ENCODE results near the gene ZNF575.
A peak's percentile ranks its signal among the peaks of the same experiment; 100 is the strongest.

ZNF575 gene, protein sequence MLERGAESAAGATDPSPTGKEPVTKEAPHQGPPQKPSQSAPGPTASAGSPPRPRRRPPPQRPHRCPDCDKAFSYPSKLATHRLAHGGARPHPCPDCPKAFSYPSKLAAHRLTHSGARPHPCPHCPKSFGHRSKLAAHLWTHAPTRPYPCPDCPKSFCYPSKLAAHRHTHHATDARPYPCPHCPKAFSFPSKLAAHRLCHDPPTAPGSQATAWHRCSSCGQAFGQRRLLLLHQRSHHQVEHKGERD

GRCh38 chr19:43532962-43533545, at the start of gene ZNF575:
TSS of gene ZNF575 (plus strand) at chr19:43533188. CDS start at chr19:43534423, 1,235 bp downstream.
- TF ChIP-seq, protein P1, sequence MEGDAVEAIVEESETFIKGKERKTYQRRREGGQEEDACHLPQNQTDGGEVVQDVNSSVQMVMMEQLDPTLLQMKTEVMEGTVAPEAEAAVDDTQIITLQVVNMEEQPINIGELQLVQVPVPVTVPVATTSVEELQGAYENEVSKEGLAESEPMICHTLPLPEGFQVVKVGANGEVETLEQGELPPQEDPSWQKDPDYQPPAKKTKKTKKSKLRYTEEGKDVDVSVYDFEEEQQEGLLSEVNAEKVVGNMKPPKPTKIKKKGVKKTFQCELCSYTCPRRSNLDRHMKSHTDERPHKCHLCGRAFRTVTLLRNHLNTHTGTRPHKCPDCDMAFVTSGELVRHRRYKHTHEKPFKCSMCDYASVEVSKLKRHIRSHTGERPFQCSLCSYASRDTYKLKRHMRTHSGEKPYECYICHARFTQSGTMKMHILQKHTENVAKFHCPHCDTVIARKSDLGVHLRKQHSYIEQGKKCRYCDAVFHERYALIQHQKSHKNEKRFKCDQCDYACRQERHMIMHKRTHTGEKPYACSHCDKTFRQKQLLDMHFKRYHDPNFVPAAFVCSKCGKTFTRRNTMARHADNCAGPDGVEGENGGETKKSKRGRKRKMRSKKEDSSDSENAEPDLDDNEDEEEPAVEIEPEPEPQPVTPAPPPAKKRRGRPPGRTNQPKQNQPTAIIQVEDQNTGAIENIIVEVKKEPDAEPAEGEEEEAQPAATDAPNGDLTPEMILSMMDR (IDR thresholded peaks at IDR 0.05; ENCODE audit: low read depth, low read length) = no peak
- DNase-seq = peak; percentile 97
- Histone ChIP-seq H3K4me3 (ENCODE audit: low read depth, low read length) (peak within 1 kb of the TSS; percentile 77), H3K27ac (peak within 1 kb of the TSS; percentile 78), H3K36me3 (peaks cover 7% of the 10 kb centered on the region), H3K27me3 (ENCODE audit: insufficient read depth, low read depth, severe bottlenecking) (no peaks in the 10 kb centered on the region), H3K9me3 (ENCODE audit: severe bottlenecking) (no peaks in the 10 kb centered on the region)

- H3K27ac ChIP-seq = no peak overlapping the region
- TF ChIP-seq, protein P1 (IDR thresholded peaks at IDR 0.05; ENCODE audit: low read depth, low read length) = no peak
Observed at GRCh38 chr19:43483281-43483680, 49.7 kb upstream of the ZNF575 start.

GRCh38 chr19:43485951-43486350, 47.0 kb upstream of the ZNF575 start:
- H3K27ac ChIP-seq = no peak overlapping the region
- no peak overlapping the region for H3K4me3 ChIP-seq (ENCODE audit: low read depth, low read length)
- TF ChIP-seq, protein P1 (IDR thresholded peaks at IDR 0.05; ENCODE audit: low read depth, low read length) = no peak
- no peaks in the 10 kb centered on the region for H3K9me3 ChIP-seq (ENCODE audit: severe bottlenecking)
- no peak for DNase-seq
- no peaks in the 10 kb centered on the region for H3K27me3 ChIP-seq (ENCODE audit: insufficient read depth, low read depth, severe bottlenecking)
- peaks cover 8% of the 10 kb centered on the region for H3K36me3 ChIP-seq

More at GRCh38 chr19:43483281-43483680, 49.7 kb upstream of the ZNF575 start:
- Histone ChIP-seq H3K9me3 (ENCODE audit: severe bottlenecking) (no peaks in the 10 kb centered on the region), H3K36me3 (peaks cover 6% of the 10 kb centered on the region), H3K27me3 (ENCODE audit: insufficient read depth, low read depth, severe bottlenecking) (no peaks in the 10 kb centered on the region), H3K4me3 (ENCODE audit: low read depth, low read length) (no peak overlapping the region)
- no peak for DNase-seq

DNA sequence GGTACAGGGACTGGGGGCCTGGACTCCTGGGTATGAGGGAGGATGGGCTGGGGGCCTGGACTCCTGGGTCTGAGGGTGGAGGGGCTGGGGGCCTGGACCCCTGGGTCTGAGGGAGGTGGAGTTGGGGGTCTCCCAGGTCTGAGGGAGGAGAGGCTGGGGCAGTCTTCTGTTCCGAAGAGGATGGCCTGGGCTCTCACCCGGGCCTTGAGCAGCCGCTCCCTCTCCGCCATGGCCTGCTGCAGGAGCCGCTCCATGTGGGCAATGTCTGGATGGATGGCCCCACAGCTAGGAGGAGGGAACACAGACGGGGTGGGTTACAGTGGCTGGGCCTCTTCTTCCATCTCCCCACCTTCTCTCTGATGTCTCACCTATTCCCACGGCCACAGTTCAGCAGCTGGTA, 46.6 kb upstream of the ZNF575 start:
- H3K27ac ChIP-seq = no peak overlapping the region
- TF ChIP-seq, protein P1 (IDR thresholded peaks at IDR 0.05; ENCODE audit: low read depth, low read length) = no peak
- no peak for DNase-seq
- H3K27me3 ChIP-seq (ENCODE audit: insufficient read depth, low read depth, severe bottlenecking) = no peaks in the 10 kb centered on the region
- H3K36me3 ChIP-seq = peaks cover 10% of the 10 kb centered on the region
- H3K4me3 ChIP-seq (ENCODE audit: low read depth, low read length) = no peak overlapping the region
- no peaks in the 10 kb centered on the region for H3K9me3 ChIP-seq (ENCODE audit: severe bottlenecking)

GRCh38 chr19:43488179-43488578, 44.8 kb upstream of the ZNF575 start:
- Histone ChIP-seq H3K4me3 (ENCODE audit: low read depth, low read length) (no peak overlapping the region), H3K27ac (no peak overlapping the region), H3K36me3 (peaks cover 10% of the 10 kb centered on the region), H3K27me3 (ENCODE audit: insufficient read depth, low read depth, severe bottlenecking) (no peaks in the 10 kb centered on the region), H3K9me3 (ENCODE audit: severe bottlenecking) (no peaks in the 10 kb centered on the region)
- no peak for DNase-seq
- TF ChIP-seq, protein P1 (IDR thresholded peaks at IDR 0.05; ENCODE audit: low read depth, low read length) = no peak
